22Rv1 (cell line): Measurements from ENCODE around the gene WDR13.

ENCODE experiments used
- H3K27ac ChIP-seq: fragments of 450-650 bp; 2 replicates; pipeline ENCODE4 v1.5.1; 2017
- CTCF ChIP-seq: fragments of 450-650 bp; IDR thresholded peaks from 2 replicates; pipeline ENCODE4 v1.5.1; 2017; ENCODE audit warnings: mild to moderate bottlenecking
- ZFX ChIP-seq: fragments of 450-650 bp; IDR thresholded peaks from 2 replicates; pipeline ENCODE4 v1.6.1; 2017; ENCODE audit warnings: antibody characterized with exemption, borderline replicate concordance

WDR13 gene

GRCh38 chrX:48580662-48581061 is 16.6 kb upstream of the WDR13 start:
- TF ChIP-seq ZFX (no peak), CTCF (no peak)
- H3K27ac ChIP-seq: peak overlapping the region; percentile 42; the same call in 1 of the 2 replicates

- TF ChIP-seq ZFX (no peak), CTCF (no peak)
- H3K27ac ChIP-seq: no peak overlapping the region
These were observed 12.6 kb upstream of the WDR13 start for GRCh38 chrX:48584698-48585097.

- no peak for TF ChIP-seq ZFX
- no peak for TF ChIP-seq CTCF
- H3K27ac ChIP-seq: peak overlapping the region; percentile 47
These were observed 7.7 kb upstream of the WDR13 start for GRCh38 chrX:48589482-48590162.

- no peak for TF ChIP-seq CTCF
- no peak for TF ChIP-seq ZFX
- peak overlapping the region; percentile 47 for H3K27ac ChIP-seq
These were observed 6.8 kb upstream of the WDR13 start for GRCh38 chrX:48590203-48591103.

- TF ChIP-seq ZFX: no peak
- no peak for TF ChIP-seq CTCF
- H3K27ac ChIP-seq: peak overlapping the region; percentile 47
These were observed 6.0 kb upstream of the WDR13 start for GRCh38 chrX:48591255-48591791.

GRCh38 chrX:48592971-48593370 is 4.3 kb upstream of the WDR13 start:
- TF ChIP-seq ZFX: no peak
- TF ChIP-seq CTCF: no peak
- H3K27ac ChIP-seq: no peak overlapping the region
